ENCODE results near the gene NEAT1. TPM values are rescaled to one million over a fixed set of nuclear protein-coding genes. Genes with fewer than 3 reads are reported as not detected.

The NEAT1 gene
- total RNA-seq, 4 donors from 2014 or later: 30.6 to 705 (median 357) TPM

GRCh38 chr11:65414776-65415498 is 7.7 kb upstream of the NEAT1 start:
- H3K4me3 ChIP-seq: no peak overlapping the region
- DNase-seq: no peak
- peaks cover 15 to 43% (median 20%) of the 10 kb centered on the region in 3 donors for H3K36me3 ChIP-seq
- H3K27me3 ChIP-seq: no peaks in the 10 kb centered on the region
- peak overlapping the region in 2 of 4 donors; percentile 17 to 100 for H3K27ac ChIP-seq
- H3K9me3 ChIP-seq: no peaks in the 10 kb centered on the region
- WGBS, 2 donors: 76 to 77% methylated on average over 8 to 9 of the region's 11 CpGs
- TF ChIP-seq, protein P1, sequence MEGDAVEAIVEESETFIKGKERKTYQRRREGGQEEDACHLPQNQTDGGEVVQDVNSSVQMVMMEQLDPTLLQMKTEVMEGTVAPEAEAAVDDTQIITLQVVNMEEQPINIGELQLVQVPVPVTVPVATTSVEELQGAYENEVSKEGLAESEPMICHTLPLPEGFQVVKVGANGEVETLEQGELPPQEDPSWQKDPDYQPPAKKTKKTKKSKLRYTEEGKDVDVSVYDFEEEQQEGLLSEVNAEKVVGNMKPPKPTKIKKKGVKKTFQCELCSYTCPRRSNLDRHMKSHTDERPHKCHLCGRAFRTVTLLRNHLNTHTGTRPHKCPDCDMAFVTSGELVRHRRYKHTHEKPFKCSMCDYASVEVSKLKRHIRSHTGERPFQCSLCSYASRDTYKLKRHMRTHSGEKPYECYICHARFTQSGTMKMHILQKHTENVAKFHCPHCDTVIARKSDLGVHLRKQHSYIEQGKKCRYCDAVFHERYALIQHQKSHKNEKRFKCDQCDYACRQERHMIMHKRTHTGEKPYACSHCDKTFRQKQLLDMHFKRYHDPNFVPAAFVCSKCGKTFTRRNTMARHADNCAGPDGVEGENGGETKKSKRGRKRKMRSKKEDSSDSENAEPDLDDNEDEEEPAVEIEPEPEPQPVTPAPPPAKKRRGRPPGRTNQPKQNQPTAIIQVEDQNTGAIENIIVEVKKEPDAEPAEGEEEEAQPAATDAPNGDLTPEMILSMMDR (IDR thresholded peaks at IDR 0.05): no peak
- TF ChIP-seq POLR2A (IDR thresholded peaks at IDR 0.05): no peak
- intact Hi-C loops (cut with DNase I): loop anchor here (5.0 kb wide), 1 partner anchor 33 kb away; the partner anchor contains the start of gene SLC25A45
- H3K4me1 ChIP-seq: peaks cover 35 to 59% (median 40%) of the 10 kb centered on the region in 3 donors

GRCh38 chr11:65415499-65416340 is 6.9 kb upstream of the NEAT1 start:
- no peaks in the 10 kb centered on the region for H3K27me3 ChIP-seq
- H3K9me3 ChIP-seq: no peaks in the 10 kb centered on the region
- 61 to 81% methylated on average over 7 to 8 of the region's 11 CpGs for WGBS, 2 donors
- DNase-seq: no peak
- H3K36me3 ChIP-seq: peaks cover 15 to 35% (median 18%) of the 10 kb centered on the region in 3 donors
- peaks cover 41 to 67% (median 47%) of the 10 kb centered on the region in 3 donors for H3K4me1 ChIP-seq
- peak overlapping the region; percentile 99 to 100 (median 100) for H3K27ac ChIP-seq
- TF ChIP-seq, protein P1 (IDR thresholded peaks at IDR 0.05): no peak
- TF ChIP-seq POLR2A (IDR thresholded peaks at IDR 0.05): no peak
- H3K4me3 ChIP-seq: peak overlapping the region; percentile 18 to 95 (median 84)
- intact Hi-C loops (cut with DNase I): loop anchor here (5.0 kb wide), 1 partner anchor 33 kb away; the partner anchor contains the start of gene SLC25A45

GRCh38 chr11:65416341-65416824 is 6.2 kb upstream of the NEAT1 start:
- peak overlapping the region; percentile 99 to 100 (median 100) for H3K27ac ChIP-seq
- intact Hi-C loops (cut with DNase I): loop anchor here (5.0 kb wide), 1 partner anchor 34 kb away; the partner anchor contains the start of gene SLC25A45
- peaks cover 44 to 73% (median 50%) of the 10 kb centered on the region in 3 donors for H3K4me1 ChIP-seq
- no peak for DNase-seq
- WGBS, 2 donors: 0% methylated on average over 2 of the region's 18 CpGs; no CpG with 5 or more reads in 1 of the 2 donors
- TF ChIP-seq, protein P1 (IDR thresholded peaks at IDR 0.05): peak; percentile 93 to 99 (median 99)
- TF ChIP-seq POLR2A (IDR thresholded peaks at IDR 0.05): peak in 2 of 4 donors; percentile 16 to 59
- H3K27me3 ChIP-seq: no peaks in the 10 kb centered on the region
- H3K9me3 ChIP-seq: no peaks in the 10 kb centered on the region
- H3K4me3 ChIP-seq: peak overlapping the region; percentile 18 to 95 (median 84)
- peaks cover 10 to 28% (median 11%) of the 10 kb centered on the region in 3 donors for H3K36me3 ChIP-seq

DNA sequence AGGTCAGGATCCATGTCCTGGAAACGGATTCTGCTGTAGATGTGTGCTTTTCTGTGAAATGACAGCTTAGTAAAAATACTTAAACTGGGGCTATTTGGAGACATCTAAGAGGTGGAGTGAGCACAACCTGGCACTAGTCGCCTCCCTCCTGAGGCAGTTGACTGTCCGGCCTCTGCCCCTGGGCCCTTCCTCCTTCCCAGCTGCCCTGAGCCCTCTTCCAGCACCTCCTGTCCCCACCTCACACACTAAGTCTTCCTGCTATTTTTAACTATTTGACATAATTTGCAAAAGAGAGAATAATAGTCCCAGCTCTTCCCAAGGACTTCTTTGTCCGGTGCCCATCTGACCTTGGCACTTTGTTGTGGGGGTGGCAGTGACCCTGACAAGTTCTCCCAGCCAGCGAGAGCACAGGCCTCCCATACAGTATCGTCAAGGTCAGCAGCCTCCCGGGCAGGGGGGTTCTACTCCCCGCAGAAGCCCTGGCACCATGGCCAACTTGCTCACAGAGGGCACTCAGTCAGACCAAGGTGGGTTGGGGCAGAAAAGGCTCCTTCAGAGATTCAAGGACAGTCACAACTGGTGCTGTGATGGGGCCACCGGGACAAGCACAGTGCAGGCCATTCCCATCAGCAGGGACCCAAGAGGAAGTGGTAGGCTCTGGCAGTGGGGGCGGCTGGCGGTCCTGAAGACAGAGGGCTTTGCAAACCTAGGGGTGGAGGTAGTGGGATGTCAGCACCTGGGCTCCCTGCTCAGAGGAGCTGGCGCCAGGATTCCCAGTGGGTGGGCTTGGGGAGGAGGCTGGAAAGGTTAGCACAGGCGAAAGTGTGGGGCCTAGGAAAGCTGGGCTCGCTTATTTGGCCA is 5.5 kb upstream of the NEAT1 start:
- 17 to 18% methylated on average over 6 to 10 of the region's 14 CpGs for WGBS, 2 donors
- DNase-seq: no peak
- Histone ChIP-seq H3K36me3 (peaks cover 4 to 21% (median 5%) of the 10 kb centered on the region in 3 donors), H3K27me3 (no peaks in the 10 kb centered on the region), H3K4me1 (peaks cover 44 to 77% (median 50%) of the 10 kb centered on the region in 3 donors), H3K9me3 (no peaks in the 10 kb centered on the region), H3K4me3 (peak overlapping the region; percentile 18 to 95 (median 84)), H3K27ac (peak overlapping the region; percentile 99 to 100 (median 100))
- TF ChIP-seq, protein P1 (IDR thresholded peaks at IDR 0.05): no peak
- no peak for TF ChIP-seq POLR2A (IDR thresholded peaks at IDR 0.05)
- intact Hi-C loops (cut with DNase I): loop anchor here (5.0 kb wide), 1 partner anchor 35 kb away; the partner anchor contains the start of gene SLC25A45

Measured in esophagus squamous epithelium (tissue), 5 donors.